HepG2 (cell line): ENCODE measurements around the gene INHA. TPM values are rescaled to one million over a fixed set of nuclear protein-coding genes. Genes with fewer than 3 reads are reported as not detected.

Source experiments
- ATAC-seq: fragments of 200-7000 bp; cut with Tn5 transposase; 3 replicates; pipeline ENCODE4 v1.9.1; 2020; ENCODE audit warnings: mild to moderate bottlenecking, moderate library complexity
- BruUV-seq: library from RNA; stranded (reverse); fragments of 400-500 nt; replicated peaks from 2 replicates; lab custom pipeline; 2021; lab: Mats Ljungman, UMichigan
- CTCF ChIA-PET: fragments of 300-600 bp; formaldehyde crosslinking; extraction: SDS; loops from one replicate; lab custom pipeline; 2021; ENCODE audit warnings: low total read pairs, inconsistent platforms, low intra/inter-chr PET ratio; lab: Yijun Ruan, JAX
- POLR2A ChIA-PET: fragments of 350-600 bp; sonication (Branson Sonifier 250); formaldehyde crosslinking; loops from one replicate; lab custom pipeline; 2020; ENCODE audit warnings: antibody characterized with exemption, inconsistent platforms; lab: Yijun Ruan, JAX
- DNase-seq: peaks from one replicate; pipeline ENCODE4 v3.0.0-alpha.2; 2015; ENCODE audit warnings: low spot score
- FAIRE-seq: peaks from 3 replicates; lab custom pipeline; 2011; peaks lifted over from hg19 to GRCh38; lab: Jason Lieb, UNC
- H2AFZ ChIP-seq: one replicate; pipeline ENCODE4 v1.6.1; 2011; ENCODE audit warnings: low read length, inconsistent platforms
- H3K27ac ChIP-seq: fragments of 300-600 bp; 3 replicates; pipeline ENCODE4 v1.8.0; 2011; ENCODE audit warnings: mixed run types, mild to moderate bottlenecking, mixed read lengths, low read length, inconsistent platforms; ENCODE audit not compliant: insufficient read depth; ENCODE audit errors: extremely low read length
- H3K27me3 ChIP-seq, 2 experiments: fragments of 200-600 bp in 1 of 2; 2 replicates in 1 of 2; 3 replicates in 1 of 2; pipeline versions ENCODE4 v1.6.0 to v1.8.0; 2011; ENCODE audit warnings: low read length in 2 of 2, mild to moderate bottlenecking in 2 of 2, moderate library complexity in 2 of 2, inconsistent platforms in 1 of 2; ENCODE audit not compliant: insufficient read depth in 2 of 2, control insufficient read depth in 1 of 2
- H3K36me3 ChIP-seq, 2 experiments: fragments of 200-600 bp in 1 of 2; replicated peaks in 1 of 2; 2 replicates in 1 of 2; 3 replicates in 1 of 2; pipeline versions ENCODE4 v1.5.1 to v1.8.0; 2011; ENCODE audit warnings: low read length in 2 of 2, inconsistent platforms in 1 of 2; ENCODE audit not compliant: insufficient read depth in 2 of 2, control insufficient read depth in 1 of 2
- H3K4me1 ChIP-seq: 2 replicates; pipeline ENCODE4 v1.5.1; 2012; ENCODE audit warnings: low read length, inconsistent platforms; ENCODE audit not compliant: insufficient read depth
- H3K4me2 ChIP-seq: 2 replicates; pipeline ENCODE4 v1.6.0; 2011; ENCODE audit warnings: low read depth, low read length, inconsistent platforms
- H3K4me3 ChIP-seq, 3 experiments: fragments of 200-600 bp in 1 of 3; sonication (generic), shearing (Covaris generic) in 1 of 3; replicated peaks in 1 of 3; 2 replicates each; pipeline ENCODE4 v1.5.1; 2011 to 2016; ENCODE audit warnings: low read length in 3 of 3, inconsistent platforms in 2 of 3, low read depth in 2 of 3, mild to moderate bottlenecking in 2 of 3, control low read depth in 1 of 3, mixed read lengths in 1 of 3; ENCODE audit not compliant: insufficient read depth in 1 of 3
- H3K79me2 ChIP-seq: one replicate; pipeline ENCODE4 v1.6.1; 2011; ENCODE audit warnings: low read length, inconsistent platforms; ENCODE audit not compliant: insufficient read depth
- H3K9ac ChIP-seq: 2 replicates; pipeline ENCODE4 v1.6.0; 2011; ENCODE audit warnings: mild to moderate bottlenecking, low read depth, low read length, inconsistent platforms; ENCODE audit not compliant: insufficient read depth
- H3K9me3 ChIP-seq: 2 replicates; pipeline ENCODE4 v1.5.1; 2012; ENCODE audit warnings: mild to moderate bottlenecking, low read length
- H4K20me1 ChIP-seq: 2 replicates; pipeline ENCODE4 v1.6.0; 2011; ENCODE audit warnings: inconsistent platforms, mild to moderate bottlenecking, low read length, moderate library complexity; ENCODE audit not compliant: insufficient read depth
- BCL6 ChIP-seq: IDR thresholded peaks from 2 replicates; pipeline ENCODE4 v1.6.1; 2016; ENCODE audit warnings: missing genetic modification reagents, missing compliant biosample characterization
- MTERF4 ChIP-seq: sonication (generic); formaldehyde crosslinking; IDR thresholded peaks from 2 replicates; pipeline ENCODE4 v1.8.0; 2023; ENCODE audit warnings: mild to moderate bottlenecking, missing genetic modification reagents
- NKX3-1 ChIP-seq: sonication (generic); formaldehyde crosslinking; IDR thresholded peaks from 2 replicates; pipeline ENCODE4 v1.5.0; 2020; ENCODE audit warnings: missing genetic modification reagents
- SMAD1 ChIP-seq: sonication (generic); formaldehyde crosslinking; IDR thresholded peaks from 2 replicates; pipeline ENCODE4 v1.4.0; 2020; ENCODE audit warnings: missing genetic modification reagents, low read depth, mild to moderate bottlenecking, borderline replicate concordance
- TSC22D2 ChIP-seq: sonication (generic); formaldehyde crosslinking; IDR thresholded peaks from 2 replicates; pipeline ENCODE4 v1.5.1; 2020; ENCODE audit warnings: missing genetic modification reagents, mild to moderate bottlenecking, borderline replicate concordance
- ZBTB10 ChIP-seq: sonication (generic); formaldehyde crosslinking; IDR thresholded peaks from 2 replicates; pipeline ENCODE4 v1.4.0; 2020; ENCODE audit warnings: missing genetic modification reagents, borderline replicate concordance
- ZFP36L2 ChIP-seq: sonication (generic); formaldehyde crosslinking; IDR thresholded peaks from 2 replicates; pipeline ENCODE4 v1.4.0; 2020; ENCODE audit warnings: missing genetic modification reagents
- ZMAT5 ChIP-seq: sonication (generic); formaldehyde crosslinking; IDR thresholded peaks from 2 replicates; pipeline ENCODE4 v1.5.0; 2020; ENCODE audit warnings: mild to moderate bottlenecking, low read depth, missing genetic modification reagents, borderline replicate concordance
- ZNF407 ChIP-seq: sonication (generic); formaldehyde crosslinking; IDR thresholded peaks from one replicate; pipeline ENCODE4 v1.5.1; 2020; ENCODE audit warnings: mild to moderate bottlenecking, missing genetic modification reagents; ENCODE audit errors: not compliant biosample characterization
- WGBS: methylation state at CpG from one replicate; pipeline ENCODE4 v1.1.6; 2017; ENCODE audit warnings: low lambda C conversion rate; 5-methylcytosine and 5-hydroxymethylcytosine counted together
- in situ Hi-C: cut with HindIII; loops from 2 replicates; pipeline ENCODE4 v1.10.0; 2017; ENCODE audit warnings: low pct_unique_long_range_greater_than_20kb; ENCODE audit not compliant: extremely low pct_ligation_motif_present
- intact Hi-C: fragments of 100-400 bp; cut with micrococcal nuclease; formaldehyde crosslinking; loops from one replicate; pipeline ENCODE4 v1.10.0; 2022; ENCODE audit not compliant: unreplicated experiment
- polyA plus RNA-seq, 8 experiments: library from polyadenylated mRNA; depleted of rRNA in 3 of 8; stranded (reverse) in 7 of 8; unstranded in 1 of 8; fragments of >200 nt; fragmentation: Illumina TruSeq in 4 of 8; extraction: Trizol in 4 of 8; gene quantifications; 2 replicates each; pipeline versions ENCODE4 v1.2.1 to v1.2.3, GENCODE V29; 2011 to 2016; ENCODE audit warnings: low read depth in 4 of 8, missing spikeins in 1 of 8, mixed read lengths in 1 of 8; ENCODE audit not compliant: insufficient read depth in 1 of 8
- total RNA-seq, 5 experiments: library from RNA; depleted of rRNA; stranded (reverse); fragments of >200 nt; fragmentation: Illumina TruSeq; extraction: Trizol; gene quantifications; 2 replicates each; pipeline ENCODE4 v1.2.3, GENCODE V29; 2016; ENCODE audit warnings: low read depth in 1 of 5

Gene INHA
- total and polyA plus RNA-seq, 2 of the 13 experiments (the other 11 are each of a cell fraction or from before 2014, with no cell fraction given) = 4.1 to 15.2 TPM

GRCh38 chr2:219598308-219599078 is 26.4 kb downstream of the INHA start:
- in situ Hi-C loops (loop anchor here (5.0 kb wide), 1 partner anchor 36 kb away; no protein-coding TSS in a partner anchor), intact Hi-C loops (loop anchor here (5.0 kb wide), 3 partner anchors 36 to 211 kb away; partner anchors contain the start of genes DNPEP and GMPPA)
- no peak for DNase-seq
- 18% methylated on average over 9 of the region's 9 CpGs for WGBS
- Histone ChIP-seq H3K4me3 (peak overlapping the region; percentile 72 to 91 (median 74)), H3K36me3 (peaks cover 9 to 15% of the 10 kb centered on the region in 2 experiments; a peak in 4 of 5 replicates), H3K4me1 (peaks cover 45% of the 10 kb centered on the region), H3K9ac (peak overlapping the region; percentile 95), H3K27me3 (no peaks in the 10 kb centered on the region; a peak in 1 of 5 replicates), H2AFZ (peak overlapping the region; percentile 68), H3K4me2 (peak overlapping the region; percentile 98), H4K20me1 (no peaks in the 10 kb centered on the region), H3K9me3 (no peaks in the 10 kb centered on the region), H3K27ac (peak overlapping the region; percentile 95), H3K79me2 (peaks cover 6% of the 10 kb centered on the region)
- ChIA-PET POLR2A (interaction anchor here (0.7 to 7.6 kb wide), 12 partner anchors 10 to 210 kb away, joined by 3 to 150 read pairs (median 22); partner anchors contain the start of genes CHPF, DNPEP, GMPPA and INHA), CTCF (interaction anchor here (1.3 to 2.3 kb wide), 2 partner anchors 44 to 57 kb away, joined by 7 to 12 read pairs; no protein-coding TSS in a partner anchor)
- FAIRE-seq = no peak
- BruUV-seq = TSS peak; percentile 84
- no peak for ATAC-seq
- TF ChIP-seq ZNF407 (CRISPR knock-in tag) = no peak
- no peak for TF ChIP-seq ZFP36L2 (CRISPR knock-in tag)
- no peak for TF ChIP-seq BCL6
- no peak for TF ChIP-seq NKX3-1 (CRISPR knock-in tag)
- no peak for TF ChIP-seq MTERF4 (CRISPR knock-in tag)
- no peak for TF ChIP-seq ZMAT5 (CRISPR knock-in tag)
- TF ChIP-seq ZBTB10 (CRISPR knock-in tag) = 0 out of 2 replicates have a peak, but pooled peaks have one; percentile 41
- no peak for TF ChIP-seq SMAD1 (CRISPR knock-in tag)
- 0 out of 2 replicates have a peak, but pooled peaks have one; percentile 8 for TF ChIP-seq TSC22D2
